ENCODE measurements around the gene THRAP3.
"Not testable (repeated sequence)": the region's sequence is repeated elsewhere in the genome, so short reads cannot be mapped to it uniquely, and the experiment has no call there.

The THRAP3 gene

DNA sequence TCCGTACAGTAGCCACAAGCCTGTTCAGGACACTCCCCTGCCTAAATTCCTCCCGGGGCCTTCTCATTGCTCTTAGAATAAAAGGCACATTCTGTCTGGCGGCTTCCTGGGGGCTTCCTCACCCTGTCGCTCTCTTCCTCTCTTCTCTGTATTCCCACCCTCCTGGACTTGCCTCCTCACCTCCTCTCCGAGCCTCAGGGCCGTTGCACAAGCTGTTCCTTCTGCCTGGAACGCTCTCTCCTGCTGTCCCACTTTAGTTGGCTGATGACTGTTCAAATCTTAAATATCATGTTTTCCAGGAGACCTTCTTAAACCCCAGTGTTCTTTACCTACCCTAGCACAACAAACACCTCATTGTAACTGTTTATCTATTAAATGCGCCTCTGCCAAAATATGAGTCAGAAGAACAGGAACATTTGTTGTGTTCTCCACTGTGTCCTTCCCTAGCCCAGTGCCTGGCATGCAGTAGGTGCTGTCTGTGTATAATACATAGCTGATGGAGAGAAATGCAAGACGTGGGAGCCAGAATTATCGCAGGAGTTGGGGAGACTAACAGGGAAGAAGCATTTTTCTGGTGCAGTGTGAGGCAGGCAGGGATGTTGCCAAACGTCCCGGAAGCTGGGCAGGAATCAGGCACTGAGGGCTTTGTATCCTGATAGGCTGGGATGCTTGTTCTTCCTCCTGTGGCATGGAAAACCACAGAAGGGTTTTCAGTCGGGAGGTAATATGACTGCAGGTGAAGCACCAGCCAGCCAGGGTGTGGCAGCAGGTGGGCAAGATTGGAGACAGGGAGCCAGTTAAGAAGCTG, 24.1 kb upstream of the THRAP3 start:
- no peaks in the 10 kb centered on the region for H3K27me3 Mint-ChIP-seq
- intact Hi-C loops (cut with micrococcal nuclease) = no loop called here
- peaks cover 17% of the 10 kb centered on the region for H3K4me1 Mint-ChIP-seq (ENCODE audit: low read depth)
- no peaks in the 10 kb centered on the region for H3K9me3 Mint-ChIP-seq
- no peak overlapping the region for H3K4me3 Mint-ChIP-seq
- no peak overlapping the region for H3K27ac Mint-ChIP-seq
- no peaks in the 10 kb centered on the region for H3K36me3 Mint-ChIP-seq (ENCODE audit: low read depth)

DNA sequence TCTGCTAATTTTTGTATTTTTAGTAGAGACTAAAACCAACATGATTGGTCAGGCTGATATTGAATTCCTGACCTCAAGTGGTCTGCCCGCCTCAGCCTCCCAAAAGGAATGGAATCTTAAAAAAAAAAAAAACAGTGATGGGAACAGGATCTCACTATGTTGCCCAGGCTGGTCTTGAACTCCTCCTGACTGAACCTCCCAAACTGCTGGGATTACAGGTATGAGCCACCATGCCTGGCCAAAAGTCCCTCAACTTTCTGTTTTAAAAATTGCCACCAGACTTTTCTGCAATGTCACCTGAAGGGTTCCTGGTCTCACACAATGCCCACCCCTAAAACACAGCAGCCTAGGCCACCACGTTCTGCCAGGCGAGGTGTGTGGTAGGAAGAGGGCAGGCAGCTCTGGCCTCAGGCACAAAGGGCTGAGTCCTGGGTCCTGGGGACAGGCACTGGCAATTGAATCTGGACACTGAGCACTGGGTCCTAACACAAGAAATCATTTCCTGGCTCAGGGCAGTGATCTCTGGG, 21.2 kb upstream of the THRAP3 start:
- peaks cover 17% of the 10 kb centered on the region for H3K4me1 Mint-ChIP-seq (ENCODE audit: low read depth)

DNA sequence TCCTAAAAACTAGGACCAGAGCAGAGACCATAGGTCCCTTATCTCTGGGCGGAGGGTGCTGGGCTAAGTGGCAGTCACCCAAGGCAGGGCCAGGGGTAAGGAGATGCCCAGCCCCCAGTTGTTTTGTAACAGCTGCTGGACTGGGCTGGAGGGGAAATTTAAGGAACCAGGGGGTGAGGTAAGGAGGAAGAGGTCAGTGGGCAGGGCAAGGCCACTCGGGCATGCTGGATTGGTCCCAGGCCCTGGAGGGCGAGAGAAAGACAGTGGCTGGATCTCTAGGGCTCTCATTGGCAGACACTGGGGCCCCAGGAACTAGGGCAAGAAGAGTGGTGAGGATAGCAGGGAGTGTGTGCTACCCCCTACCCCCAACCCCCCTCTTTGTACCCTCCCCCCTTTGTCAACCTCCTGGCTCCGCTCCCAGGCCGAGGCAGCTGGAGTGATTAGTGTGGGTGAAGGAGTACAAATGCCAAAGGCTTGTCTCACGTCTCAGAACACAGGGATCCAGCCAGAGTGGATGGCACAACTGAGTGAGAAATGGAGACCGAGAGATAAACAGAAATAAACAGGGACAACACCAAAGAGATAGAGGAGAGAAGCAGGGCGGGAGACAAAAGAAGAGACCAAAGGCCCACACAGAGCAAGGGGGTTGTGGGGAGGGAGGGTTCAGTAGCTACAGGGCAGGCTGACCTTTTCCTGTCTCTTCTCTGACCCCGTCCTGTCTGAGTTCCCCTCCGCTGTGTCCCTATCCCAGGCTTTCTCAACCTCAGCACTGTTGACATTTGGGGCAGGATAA, 20.5 kb upstream of the THRAP3 start:
- intact Hi-C loops (cut with micrococcal nuclease) = loop anchor here (1.0 kb wide), 1 partner anchor 20 kb away; no protein-coding TSS in a partner anchor
- Mint-ChIP-seq H3K36me3 (ENCODE audit: low read depth) (no peaks in the 10 kb centered on the region), H3K27me3 (no peaks in the 10 kb centered on the region), H3K9me3 (no peaks in the 10 kb centered on the region), H3K27ac (peak overlapping the region; percentile 89), H3K4me1 (ENCODE audit: low read depth) (peaks cover 17% of the 10 kb centered on the region), H3K4me3 (no peak overlapping the region)

More for the DNA sequence above, 21.2 kb upstream of the THRAP3 start:
- no peaks in the 10 kb centered on the region for H3K36me3 Mint-ChIP-seq (ENCODE audit: low read depth)
- no peak overlapping the region for H3K4me3 Mint-ChIP-seq
- intact Hi-C loops (cut with micrococcal nuclease) = loop anchor here (1.0 kb wide), 1 partner anchor 20 kb away; no protein-coding TSS in a partner anchor
- peak overlapping the region; percentile 89 for H3K27ac Mint-ChIP-seq
- no peaks in the 10 kb centered on the region for H3K9me3 Mint-ChIP-seq
- H3K27me3 Mint-ChIP-seq = no peaks in the 10 kb centered on the region

DNA sequence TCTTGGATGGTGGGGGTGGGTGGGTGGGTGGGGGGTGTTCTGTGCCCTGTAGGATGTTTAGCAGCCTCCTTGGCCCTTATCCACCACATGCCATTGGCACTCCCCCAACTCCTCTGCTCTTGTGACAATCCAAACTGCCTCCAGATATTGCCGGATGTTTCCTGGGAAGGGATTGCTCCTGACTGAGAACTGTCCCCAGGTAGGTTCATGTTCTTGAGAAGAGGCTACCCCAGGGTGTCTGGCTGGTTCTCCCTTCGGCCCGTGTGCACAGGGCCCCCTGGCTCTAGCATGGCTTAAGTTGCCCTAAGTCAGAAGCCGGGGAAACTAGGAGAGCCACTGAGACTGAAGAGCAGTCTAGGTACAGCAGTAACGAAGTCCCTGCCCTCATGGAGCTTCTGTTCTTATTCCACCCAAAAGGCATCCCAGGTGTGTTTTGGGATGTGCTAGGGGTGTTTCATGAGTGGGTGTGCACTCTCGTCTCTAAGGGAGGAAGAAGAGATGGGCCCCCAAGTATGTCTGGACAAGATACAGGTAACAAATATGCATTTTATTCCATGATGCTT, 19.8 kb upstream of the THRAP3 start:
- peaks cover 19% of the 10 kb centered on the region for H3K4me1 Mint-ChIP-seq (ENCODE audit: low read depth)
- H3K9me3 Mint-ChIP-seq = no peaks in the 10 kb centered on the region
- no peak overlapping the region for H3K4me3 Mint-ChIP-seq
- no peaks in the 10 kb centered on the region for H3K27me3 Mint-ChIP-seq
- H3K36me3 Mint-ChIP-seq (ENCODE audit: low read depth) = no peaks in the 10 kb centered on the region
- H3K27ac Mint-ChIP-seq = peak overlapping the region; percentile 89
- intact Hi-C loops (cut with micrococcal nuclease) = no loop called here

DNA sequence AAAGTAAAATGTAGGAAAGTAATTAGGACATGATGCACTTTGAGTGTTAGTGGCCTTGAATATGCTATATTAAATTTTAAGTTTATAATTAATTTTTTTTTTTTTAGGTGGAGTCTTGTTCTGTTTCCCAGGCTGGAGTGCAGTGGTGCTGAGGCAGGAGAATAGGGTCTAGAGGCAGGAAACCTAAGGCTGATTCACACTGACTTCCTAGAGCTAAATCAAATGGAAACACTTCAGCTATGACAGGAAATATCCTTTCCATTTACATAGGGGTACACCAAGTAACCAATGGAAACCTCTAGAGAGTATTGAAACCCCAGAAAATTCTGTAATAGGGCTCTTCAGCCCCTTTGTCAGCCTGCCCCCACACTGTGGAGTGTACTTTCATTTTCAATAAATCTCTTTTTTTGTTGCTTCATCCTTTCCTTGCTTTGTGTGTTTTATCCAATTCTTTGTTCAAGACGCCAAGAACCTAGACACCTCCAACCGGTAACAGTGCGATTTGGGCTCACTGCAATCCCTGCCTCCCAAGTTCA, 17.9 kb upstream of the THRAP3 start:
- no peaks in the 10 kb centered on the region for H3K27me3 Mint-ChIP-seq
- no peaks in the 10 kb centered on the region for H3K9me3 Mint-ChIP-seq
- H3K36me3 Mint-ChIP-seq (ENCODE audit: low read depth) = no peaks in the 10 kb centered on the region
- peaks cover 26% of the 10 kb centered on the region for H3K4me1 Mint-ChIP-seq (ENCODE audit: low read depth)
- intact Hi-C loops (cut with micrococcal nuclease) = no loop called here
- no peak overlapping the region for H3K27ac Mint-ChIP-seq
- H3K4me3 Mint-ChIP-seq = no peak overlapping the region

DNA sequence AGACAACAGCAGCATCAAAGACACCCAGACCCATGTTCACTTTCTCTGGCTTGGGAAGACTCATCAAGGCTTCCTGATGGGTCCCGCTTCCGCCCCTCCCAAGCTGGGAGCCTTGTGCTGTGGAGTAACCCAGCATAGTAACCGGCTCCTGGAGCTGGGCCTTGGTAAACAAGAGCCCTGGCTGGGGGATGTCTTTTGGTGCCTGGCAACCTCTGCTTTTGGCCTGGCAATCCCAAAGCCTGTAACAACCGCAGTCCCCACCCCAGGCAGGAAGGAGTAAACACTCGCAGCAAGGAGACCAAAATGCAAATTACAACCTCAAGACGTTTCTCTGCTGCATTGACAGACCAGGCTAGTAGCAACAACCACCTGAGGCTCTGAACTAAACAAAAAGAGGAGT, 16.9 kb upstream of the THRAP3 start:
- Mint-ChIP-seq H3K9me3 (no peaks in the 10 kb centered on the region), H3K36me3 (ENCODE audit: low read depth) (no peaks in the 10 kb centered on the region), H3K27me3 (no peaks in the 10 kb centered on the region), H3K4me3 (no peak overlapping the region), H3K27ac (no peak overlapping the region), H3K4me1 (ENCODE audit: low read depth) (peaks cover 26% of the 10 kb centered on the region)
- intact Hi-C loops (cut with micrococcal nuclease) = no loop called here

DNA sequence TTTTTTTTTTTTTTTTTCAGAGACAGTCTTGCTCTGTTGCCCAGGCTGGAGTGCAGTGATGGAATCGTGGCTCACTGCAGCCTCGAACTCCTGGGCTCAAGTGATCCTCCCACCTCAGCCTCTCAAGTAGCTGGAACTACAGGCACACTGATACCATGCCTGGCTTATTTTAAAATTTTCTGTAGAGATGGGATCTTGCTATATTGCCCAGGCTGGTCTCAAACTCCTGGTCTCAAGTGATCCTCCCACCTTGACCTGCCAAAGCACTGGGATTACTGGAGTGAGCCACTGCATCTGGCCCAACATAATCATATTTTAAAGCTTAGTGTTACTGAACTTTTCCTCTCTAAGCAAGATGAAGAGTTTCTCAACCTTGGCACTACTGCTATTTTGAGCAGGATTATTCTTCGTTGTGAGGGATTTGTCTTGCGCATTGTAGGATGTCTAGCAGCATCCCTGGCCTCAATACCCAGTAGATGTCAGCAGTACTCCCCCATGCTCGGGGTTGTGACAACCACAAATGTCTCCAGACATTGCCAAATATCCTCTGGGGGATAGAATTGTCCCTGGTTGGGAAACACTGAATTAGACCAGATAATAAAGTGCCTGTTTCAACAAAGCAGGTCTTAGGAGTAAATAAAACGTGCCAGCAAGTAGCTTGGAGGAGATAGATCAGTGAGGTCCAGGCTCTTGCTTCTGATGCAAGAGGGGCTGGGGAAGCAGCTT, 15.1 kb upstream of the THRAP3 start:
- H3K4me1 Mint-ChIP-seq (ENCODE audit: low read depth) = peaks cover 31% of the 10 kb centered on the region
- intact Hi-C loops (cut with micrococcal nuclease) = no loop called here
- H3K27me3 Mint-ChIP-seq = no peaks in the 10 kb centered on the region
- H3K4me3 Mint-ChIP-seq = no peak overlapping the region
- H3K9me3 Mint-ChIP-seq = no peaks in the 10 kb centered on the region
- no peaks in the 10 kb centered on the region for H3K36me3 Mint-ChIP-seq (ENCODE audit: low read depth)
- H3K27ac Mint-ChIP-seq = no peak overlapping the region

DNA sequence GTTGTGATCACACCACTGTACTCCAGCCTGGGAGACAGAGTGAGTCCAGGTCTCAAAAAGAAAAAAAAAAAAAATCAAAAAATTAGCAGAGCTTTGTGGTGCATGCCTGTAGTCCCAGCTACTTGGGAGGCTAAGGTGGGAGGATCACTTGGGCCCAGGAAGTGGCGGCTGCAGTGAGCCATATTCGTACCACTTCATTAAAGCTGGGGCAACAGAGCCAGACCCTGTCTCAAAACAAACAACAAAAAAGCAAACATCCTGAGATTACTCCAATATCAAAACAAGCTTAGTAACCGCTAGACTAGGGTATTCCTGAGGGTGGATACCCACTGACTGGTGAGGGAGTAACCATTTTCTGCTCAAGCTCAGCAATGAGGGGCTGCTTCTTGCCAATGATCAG, 12.9 kb upstream of the THRAP3 start:
- Mint-ChIP-seq H3K27me3 (no peaks in the 10 kb centered on the region), H3K36me3 (ENCODE audit: low read depth) (no peaks in the 10 kb centered on the region), H3K4me3 (no peak overlapping the region), H3K27ac (no peak overlapping the region), H3K9me3 (no peaks in the 10 kb centered on the region), H3K4me1 (ENCODE audit: low read depth) (peaks cover 30% of the 10 kb centered on the region)
- intact Hi-C loops (cut with micrococcal nuclease) = no loop called here

DNA sequence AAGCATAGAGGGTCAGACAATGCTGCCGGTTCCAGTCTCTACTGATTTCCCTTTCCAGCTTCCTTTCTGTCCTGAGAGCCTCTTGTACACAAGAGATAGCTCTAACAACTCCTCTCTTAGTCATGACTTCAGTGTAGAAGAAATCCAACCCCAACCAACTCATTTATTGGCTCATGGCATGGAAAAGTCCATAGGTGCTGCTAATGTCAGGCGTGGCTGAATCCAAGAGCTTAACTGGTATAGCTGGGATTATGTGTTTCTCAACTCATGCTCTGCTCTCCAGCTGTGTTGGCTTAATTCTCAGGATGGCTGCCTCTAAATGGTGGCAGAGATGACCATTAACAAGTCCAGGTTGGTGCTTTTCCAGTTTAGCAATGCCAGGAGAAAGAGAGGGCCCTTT, 12.4 kb upstream of the THRAP3 start:
- H3K27me3 Mint-ChIP-seq = no peaks in the 10 kb centered on the region
- H3K4me1 Mint-ChIP-seq (ENCODE audit: low read depth) = peaks cover 30% of the 10 kb centered on the region
- H3K4me3 Mint-ChIP-seq = no peak overlapping the region
- no peak overlapping the region for H3K27ac Mint-ChIP-seq
- intact Hi-C loops (cut with micrococcal nuclease) = no loop called here
- H3K9me3 Mint-ChIP-seq = no peaks in the 10 kb centered on the region
- no peaks in the 10 kb centered on the region for H3K36me3 Mint-ChIP-seq (ENCODE audit: low read depth)

DNA sequence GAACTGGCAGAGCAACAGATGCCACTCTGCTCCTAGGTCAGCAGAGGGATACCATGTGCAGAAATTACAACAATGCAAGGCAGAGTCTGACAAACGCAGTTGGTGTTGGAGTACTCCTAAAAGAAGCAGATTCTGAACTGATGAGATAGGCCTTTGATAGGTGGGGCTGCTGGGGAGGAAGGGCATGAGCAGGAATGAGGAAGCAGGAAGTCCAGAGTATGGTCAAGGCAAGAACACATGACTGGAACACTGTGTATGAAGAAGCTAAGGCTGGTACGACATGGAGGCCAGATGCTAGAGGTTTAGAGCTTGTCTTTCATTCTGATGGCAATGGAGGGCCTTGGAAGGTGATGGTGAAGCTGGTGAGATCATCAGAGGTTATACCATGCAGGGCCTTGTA, 11.5 kb upstream of the THRAP3 start:
- Mint-ChIP-seq H3K27ac (peak overlapping the region; percentile 72), H3K4me1 (ENCODE audit: low read depth) (peaks cover 30% of the 10 kb centered on the region), H3K4me3 (no peak overlapping the region), H3K27me3 (no peaks in the 10 kb centered on the region), H3K36me3 (ENCODE audit: low read depth) (no peaks in the 10 kb centered on the region), H3K9me3 (no peaks in the 10 kb centered on the region)
- intact Hi-C loops (cut with micrococcal nuclease) = no loop called here

DNA sequence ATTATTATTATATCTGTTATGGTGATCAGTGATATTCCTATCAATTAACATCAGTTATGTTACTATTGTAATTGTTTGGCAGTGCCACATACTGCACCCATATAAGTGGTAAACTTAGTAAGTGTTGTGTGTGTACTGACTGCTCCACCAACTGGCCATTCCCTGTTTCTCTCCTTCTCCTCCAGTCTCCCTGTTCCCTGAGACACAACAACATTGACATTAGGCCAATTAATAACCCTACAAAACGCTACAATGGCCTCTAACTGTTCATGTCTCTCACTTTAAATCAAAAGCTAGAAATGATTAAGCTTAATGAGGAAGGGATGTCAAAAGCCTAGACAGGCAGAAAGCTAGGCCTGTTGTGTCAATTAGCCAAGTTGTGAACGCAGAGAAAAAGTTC, 6.6 kb upstream of the THRAP3 start:
- no peak overlapping the region for H3K4me3 Mint-ChIP-seq
- peaks cover 17% of the 10 kb centered on the region for H3K4me1 Mint-ChIP-seq (ENCODE audit: low read depth)
- peak overlapping the region; percentile 26 for H3K27ac Mint-ChIP-seq
- intact Hi-C loops (cut with micrococcal nuclease) = no loop called here
- no peaks in the 10 kb centered on the region for H3K36me3 Mint-ChIP-seq (ENCODE audit: low read depth)
- H3K27me3 Mint-ChIP-seq = no peaks in the 10 kb centered on the region
- H3K9me3 Mint-ChIP-seq = no peaks in the 10 kb centered on the region

DNA sequence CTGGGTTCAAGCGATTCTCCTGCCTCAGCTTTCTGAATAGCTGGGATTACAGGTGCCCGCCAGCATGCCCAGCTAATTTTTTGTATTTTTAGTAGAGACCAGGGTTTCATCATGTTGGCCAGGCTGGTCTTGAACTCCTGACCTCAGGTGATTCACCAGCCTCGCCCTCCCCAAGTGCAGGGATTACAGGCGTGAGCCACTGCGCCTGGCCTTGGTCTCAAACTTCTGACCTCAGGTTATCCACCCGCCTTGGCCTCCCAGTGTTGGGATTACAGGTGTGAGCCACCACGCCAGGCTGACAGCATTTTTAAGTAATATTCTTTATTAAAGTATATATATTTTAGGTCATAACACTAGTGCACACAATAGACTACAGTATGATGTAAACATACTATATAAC, 2.3 kb upstream of the THRAP3 start:
- H3K27ac Mint-ChIP-seq, H3K9me3 Mint-ChIP-seq, H3K4me3 Mint-ChIP-seq, H3K27me3 Mint-ChIP-seq: not testable (repeated sequence)
- H3K36me3 Mint-ChIP-seq (ENCODE audit: low read depth) = peaks cover 28% of the 10 kb centered on the region
- intact Hi-C loops (cut with micrococcal nuclease) = loop anchor here (5.0 kb wide), 1 partner anchor 35 kb away; no protein-coding TSS in a partner anchor
- peaks cover 26% of the 10 kb centered on the region for H3K4me1 Mint-ChIP-seq (ENCODE audit: low read depth)

All from dendritic cell treated with granulocyte-macrophage colony-stimulating factor and Interleukin-4, amounts not matched to agents 40 ng/mL and 50 ng/mL, for 4 days (primary cell).